GM18867 (cell line): Measurements from ENCODE around the gene UBE2Z.

Experiments
- ATAC-seq: cut with Tn5 transposase; IDR thresholded peaks from one replicate; pipeline ENCODE4 v1.9.1; 2021; ENCODE audit warnings: mild to moderate bottlenecking, moderate library complexity; ENCODE audit not compliant: unreplicated experiment

The UBE2Z gene

DNA sequence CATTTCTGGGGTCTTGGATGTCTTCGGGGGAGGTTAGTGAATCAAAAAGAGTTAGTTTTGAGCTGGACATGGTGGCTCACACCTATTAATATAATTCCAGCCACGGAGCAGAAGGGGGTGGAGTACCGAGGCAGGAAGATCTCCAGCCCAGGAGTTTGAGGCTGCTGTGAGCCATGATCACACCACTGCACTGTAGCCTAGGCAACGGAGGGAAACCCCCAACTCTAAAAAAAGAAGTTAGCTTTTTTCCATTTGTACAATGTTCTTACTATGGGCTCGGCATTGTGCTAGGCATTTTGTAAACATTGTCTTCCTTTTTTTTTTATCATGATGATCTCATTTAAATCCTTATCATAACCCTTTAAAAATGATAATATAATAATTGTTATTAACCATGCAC lies 44.7 kb downstream of the UBE2Z start:
- no peak for ATAC-seq

- ATAC-seq, result no peak
Observed at GRCh38 chr17:48954300-48954755, 46.1 kb downstream of the UBE2Z start.

GRCh38 chr17:48960834-48961515 lies 52.8 kb downstream of the UBE2Z start:
- ATAC-seq, result no peak

DNA sequence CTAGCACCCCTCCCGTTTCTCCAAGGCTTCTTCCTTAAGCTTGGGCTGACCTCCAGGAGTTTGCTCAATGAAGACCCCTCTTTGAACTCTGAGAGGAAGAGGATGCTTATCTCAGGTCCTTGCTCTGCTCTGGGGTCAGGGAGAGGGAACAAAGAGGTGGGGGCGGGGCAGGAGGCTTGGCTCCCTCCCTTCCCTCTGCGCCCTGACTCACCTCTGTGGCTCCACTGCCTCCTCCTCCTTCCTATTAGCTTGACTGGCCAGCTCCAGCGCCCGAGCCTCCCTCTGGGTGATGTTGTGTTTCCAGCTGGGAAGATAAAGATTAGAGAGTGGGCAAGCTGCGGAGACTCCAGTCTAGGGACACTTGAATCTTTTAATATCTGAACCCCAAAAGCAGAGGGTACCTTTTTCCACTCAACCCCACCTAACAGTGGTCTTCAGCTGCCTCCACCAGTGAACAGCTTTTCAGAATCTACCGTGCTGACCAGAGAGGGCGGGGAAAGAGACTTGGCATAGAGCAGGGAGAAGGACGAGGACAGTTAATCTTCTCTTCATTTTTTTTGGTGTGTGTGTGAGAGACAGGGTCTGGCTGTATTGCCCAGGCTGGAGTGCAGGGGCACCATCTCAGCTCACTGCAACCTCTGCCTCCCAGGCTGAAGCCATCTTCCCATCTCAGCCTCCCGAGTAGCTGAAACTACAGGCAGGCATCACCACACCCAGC lies 53.5 kb downstream of the UBE2Z start:
- ATAC-seq, result no peak

DNA sequence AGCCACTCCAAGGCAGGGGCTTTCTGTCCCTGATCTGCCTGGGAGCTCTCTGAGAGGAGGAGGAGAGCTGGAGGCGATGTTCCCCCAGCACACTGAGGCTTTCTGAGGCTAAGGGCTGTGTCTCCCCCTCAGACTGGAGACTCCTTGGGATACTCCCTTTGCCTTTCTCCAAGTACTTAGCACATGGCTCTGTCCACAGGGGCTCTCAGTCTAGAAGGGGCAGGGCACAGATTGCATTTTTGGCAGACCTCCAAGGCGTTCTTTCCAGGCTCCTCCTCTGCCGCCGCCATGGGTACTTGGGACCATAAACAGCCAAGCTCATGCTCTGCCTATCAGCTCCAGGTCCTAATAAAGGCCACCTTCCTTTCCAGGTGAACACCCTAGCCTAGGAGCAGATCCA lies 62.0 kb downstream of the UBE2Z start:
- no peak for ATAC-seq

DNA sequence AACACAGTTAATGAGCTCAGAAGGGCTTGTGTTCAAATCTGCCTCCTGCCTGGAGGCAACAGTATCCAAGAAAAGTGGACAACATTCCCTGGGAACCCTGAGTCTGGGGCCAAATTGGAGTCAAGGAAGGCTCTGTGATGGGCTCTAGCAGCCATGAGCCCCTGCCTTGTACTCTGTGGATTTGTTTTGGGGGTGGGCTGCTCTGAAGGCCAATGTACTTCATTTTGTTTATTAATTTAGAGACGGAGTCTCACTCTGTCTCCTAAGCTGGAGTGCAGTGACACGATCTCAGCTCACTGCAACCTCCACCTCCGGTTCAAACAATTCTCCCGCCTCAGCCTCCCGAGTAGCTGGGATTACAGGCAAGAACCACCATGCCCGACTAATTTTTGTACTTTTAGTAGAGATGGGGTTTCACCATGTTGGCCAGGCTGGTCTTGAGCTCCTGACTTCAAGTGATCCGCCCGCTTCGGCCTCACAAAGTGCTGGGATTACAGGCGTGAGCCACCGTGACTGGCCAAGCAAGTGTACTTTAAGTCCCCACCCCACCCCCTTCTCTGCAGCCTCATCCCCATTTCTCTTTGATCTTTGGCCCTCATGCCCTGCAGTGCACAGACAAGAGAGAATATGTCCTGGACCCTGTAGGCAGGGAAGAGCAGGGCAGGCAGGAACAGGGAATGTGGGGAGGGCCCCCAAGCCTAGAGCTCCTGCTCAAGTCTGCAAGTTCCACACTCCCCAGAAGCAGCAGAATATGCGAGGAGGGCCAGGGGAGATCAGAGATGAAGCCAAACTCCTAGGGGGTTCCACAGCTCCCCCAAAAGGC lies 62.9 kb downstream of the UBE2Z start:
- no peak for ATAC-seq

- no peak for ATAC-seq
Observed at GRCh38 chr17:48972749-48973097, 64.5 kb downstream of the UBE2Z start.

DNA sequence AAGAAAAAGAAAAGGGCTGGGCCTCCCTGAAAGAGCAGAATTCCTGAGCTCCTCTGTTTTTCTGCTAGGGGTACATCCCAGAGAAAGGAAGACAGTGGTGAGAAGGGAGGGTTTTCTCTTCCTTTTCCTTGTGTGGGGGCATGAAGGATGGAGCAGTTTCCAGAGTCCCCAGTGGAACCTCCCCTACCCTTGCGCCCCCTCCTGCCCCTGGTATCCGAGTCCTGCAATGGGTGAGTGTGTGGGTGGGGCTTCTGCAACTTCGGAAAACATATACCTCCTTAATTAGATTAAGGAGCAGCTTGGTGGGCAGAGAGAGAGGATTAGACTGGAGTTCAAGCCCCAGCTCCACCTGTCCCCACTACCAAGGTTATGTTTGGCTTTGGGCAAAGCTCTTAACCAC lies 65.6 kb downstream of the UBE2Z start:
- no peak for ATAC-seq
